Nephron progenitor cell (in vitro differentiated cells): Measurements from ENCODE around the gene WDR88.

Source experiments
- DNase-seq: peaks from one replicate; pipeline ENCODE4 v3.0.0; 2021
- H3K27ac Mint-ChIP-seq: 2 replicates; pipeline ENCODE4 v1.8.0; 2021; ENCODE audit warnings: mild to moderate bottlenecking, moderate library complexity, mixed read lengths
- H3K27me3 Mint-ChIP-seq: 2 replicates; pipeline ENCODE4 v1.8.0; 2021; ENCODE audit warnings: mild to moderate bottlenecking, low read depth, mixed read lengths; ENCODE audit not compliant: poor library complexity
- H3K36me3 Mint-ChIP-seq: 2 replicates; pipeline ENCODE4 v1.8.0; 2021; ENCODE audit warnings: low read depth, mixed read lengths
- H3K4me1 Mint-ChIP-seq: 2 replicates; pipeline ENCODE4 v1.8.0; 2021; ENCODE audit warnings: mixed read lengths
- H3K4me3 Mint-ChIP-seq: 2 replicates; pipeline ENCODE4 v1.8.0; 2021; ENCODE audit warnings: mild to moderate bottlenecking, moderate library complexity, mixed read lengths
- H3K9me3 Mint-ChIP-seq: 2 replicates; pipeline ENCODE4 v1.8.0; 2021; ENCODE audit warnings: mild to moderate bottlenecking, moderate library complexity, mixed read lengths
- CTCF ChIP-seq: fragments of 200-600 bp; sonication (generic); IDR thresholded peaks from 2 replicates; pipeline ENCODE4 v1.5.0; 2021; ENCODE audit warnings: antibody characterized with exemption

The WDR88 gene

GRCh38 chr19:33224694-33225457, 93.0 kb downstream of the WDR88 start:
- Mint-ChIP-seq H3K9me3 (peaks cover 34% of the 10 kb centered on the region), H3K36me3 (peaks cover 13% of the 10 kb centered on the region), H3K27ac (no peak overlapping the region), H3K4me1 (peaks cover 4% of the 10 kb centered on the region), H3K4me3 (peak overlapping the region; percentile 62), H3K27me3 (peaks cover 84% of the 10 kb centered on the region)
- DNase-seq, result no peak
- no peak for TF ChIP-seq CTCF
